ENCODE data around the gene NEDD4L. TPM values are rescaled to one million over a fixed set of nuclear protein-coding genes. Genes with fewer than 3 reads are reported as not detected.

Gene NEDD4L
- total RNA-seq, 1 donor from 2014 or later = 135 TPM

DNA sequence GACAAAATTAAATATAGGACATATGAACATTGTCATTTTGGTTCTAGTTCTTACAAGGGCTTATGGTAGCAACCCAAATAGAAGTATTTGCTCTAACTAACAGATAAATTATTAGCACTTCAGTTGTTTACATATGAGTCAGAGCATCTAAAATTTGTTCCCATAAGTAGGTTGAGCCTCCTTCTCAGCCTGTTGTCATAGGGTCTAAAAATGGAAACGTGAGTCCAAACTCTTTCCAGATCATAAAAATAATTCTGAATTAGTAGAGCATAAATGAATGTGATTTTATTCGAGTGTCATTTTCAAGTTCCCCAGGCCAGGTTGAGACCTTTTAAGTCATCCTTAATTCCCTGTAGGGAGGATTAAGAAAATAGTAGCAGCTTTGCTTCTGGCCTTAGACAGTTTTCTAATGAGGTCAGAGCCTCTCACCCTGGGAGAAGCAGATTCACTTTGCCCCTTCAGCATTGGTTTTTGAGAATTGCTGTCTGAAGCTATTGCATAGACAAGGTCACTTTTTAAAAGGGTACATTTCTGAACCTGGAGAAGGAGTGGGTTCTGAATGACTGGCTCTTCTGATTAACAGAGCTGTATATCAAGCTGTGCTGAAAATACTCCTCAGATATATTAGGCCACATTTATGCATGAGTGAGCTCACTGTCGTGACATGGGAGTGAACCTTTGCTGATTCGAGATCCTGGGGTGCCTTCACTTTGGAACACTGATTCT lies 164.3 kb downstream of the NEDD4L start:
- Mint-ChIP-seq H3K4me1 (peaks cover 33% of the 10 kb centered on the region), H3K27me3 (ENCODE audit: low read depth) (no peaks in the 10 kb centered on the region), H3K36me3 (no peaks in the 10 kb centered on the region), H3K9me3 (no peaks in the 10 kb centered on the region), H3K27ac (peak overlapping the region; percentile 23), H3K4me3 (no peak overlapping the region)
- no peak for DNase-seq (ENCODE audit: low spot score in 2 of 2, unreplicated experiment in 2 of 2)
- TF ChIP-seq, protein P1, sequence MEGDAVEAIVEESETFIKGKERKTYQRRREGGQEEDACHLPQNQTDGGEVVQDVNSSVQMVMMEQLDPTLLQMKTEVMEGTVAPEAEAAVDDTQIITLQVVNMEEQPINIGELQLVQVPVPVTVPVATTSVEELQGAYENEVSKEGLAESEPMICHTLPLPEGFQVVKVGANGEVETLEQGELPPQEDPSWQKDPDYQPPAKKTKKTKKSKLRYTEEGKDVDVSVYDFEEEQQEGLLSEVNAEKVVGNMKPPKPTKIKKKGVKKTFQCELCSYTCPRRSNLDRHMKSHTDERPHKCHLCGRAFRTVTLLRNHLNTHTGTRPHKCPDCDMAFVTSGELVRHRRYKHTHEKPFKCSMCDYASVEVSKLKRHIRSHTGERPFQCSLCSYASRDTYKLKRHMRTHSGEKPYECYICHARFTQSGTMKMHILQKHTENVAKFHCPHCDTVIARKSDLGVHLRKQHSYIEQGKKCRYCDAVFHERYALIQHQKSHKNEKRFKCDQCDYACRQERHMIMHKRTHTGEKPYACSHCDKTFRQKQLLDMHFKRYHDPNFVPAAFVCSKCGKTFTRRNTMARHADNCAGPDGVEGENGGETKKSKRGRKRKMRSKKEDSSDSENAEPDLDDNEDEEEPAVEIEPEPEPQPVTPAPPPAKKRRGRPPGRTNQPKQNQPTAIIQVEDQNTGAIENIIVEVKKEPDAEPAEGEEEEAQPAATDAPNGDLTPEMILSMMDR (IDR thresholded peaks at IDR 0.05; ENCODE audit: unreplicated experiment) = no peak

DNA sequence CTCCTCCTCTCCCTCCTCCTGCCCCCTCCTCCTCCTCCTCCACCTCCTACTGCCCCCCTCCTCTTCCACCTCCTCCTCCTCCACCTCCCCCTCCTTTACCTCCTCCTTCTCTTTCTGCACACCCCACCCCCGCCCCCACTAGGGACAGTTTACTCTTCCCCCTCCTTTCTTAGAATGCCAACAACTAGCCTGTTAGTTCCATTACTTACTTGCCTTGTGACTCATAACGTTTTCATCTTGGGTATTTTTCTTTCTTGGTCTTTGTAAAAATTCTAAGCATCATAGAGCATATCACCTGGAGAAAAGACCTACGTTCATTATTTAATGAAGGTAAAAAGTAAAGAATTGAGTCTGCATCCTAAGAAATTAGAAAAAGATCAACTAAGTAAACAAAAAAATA lies 165.3 kb downstream of the NEDD4L start:
- no peak overlapping the region for H3K4me3 Mint-ChIP-seq
- H3K9me3 Mint-ChIP-seq = no peaks in the 10 kb centered on the region
- H3K4me1 Mint-ChIP-seq = peaks cover 43% of the 10 kb centered on the region
- TF ChIP-seq, protein P1 (IDR thresholded peaks at IDR 0.05; ENCODE audit: unreplicated experiment) = no peak
- H3K36me3 Mint-ChIP-seq = no peaks in the 10 kb centered on the region
- H3K27me3 Mint-ChIP-seq (ENCODE audit: low read depth) = no peaks in the 10 kb centered on the region
- no peak for DNase-seq (ENCODE audit: low spot score in 2 of 2, unreplicated experiment in 2 of 2)
- peak overlapping the region; percentile 54 for H3K27ac Mint-ChIP-seq

DNA sequence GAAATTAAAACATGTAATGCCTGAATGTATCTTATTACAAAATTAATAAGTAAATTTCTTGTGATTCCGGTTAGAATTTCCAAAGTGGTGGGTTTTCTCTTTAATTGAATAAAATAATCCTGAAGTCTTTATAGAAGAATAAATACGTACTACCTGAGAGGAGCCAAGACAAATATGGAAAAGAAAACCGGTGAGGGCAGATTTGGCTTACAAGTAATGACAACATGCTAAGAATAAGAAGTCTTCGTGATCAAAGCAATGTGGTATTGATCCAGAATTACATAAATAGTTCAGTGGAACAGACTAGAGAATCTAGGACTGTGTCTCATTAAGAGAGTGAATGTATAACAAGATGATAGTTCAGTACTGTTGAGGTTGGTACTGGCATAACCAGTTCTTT lies 167.5 kb downstream of the NEDD4L start:
- Mint-ChIP-seq H3K27ac (peak overlapping the region; percentile 4), H3K4me1 (peaks cover 56% of the 10 kb centered on the region), H3K27me3 (ENCODE audit: low read depth) (no peaks in the 10 kb centered on the region), H3K36me3 (no peaks in the 10 kb centered on the region), H3K4me3 (no peak overlapping the region), H3K9me3 (no peaks in the 10 kb centered on the region)
- TF ChIP-seq, protein P1 (IDR thresholded peaks at IDR 0.05; ENCODE audit: unreplicated experiment) = no peak
- DNase-seq (ENCODE audit: low spot score in 2 of 2, unreplicated experiment in 2 of 2) = no peak

DNA sequence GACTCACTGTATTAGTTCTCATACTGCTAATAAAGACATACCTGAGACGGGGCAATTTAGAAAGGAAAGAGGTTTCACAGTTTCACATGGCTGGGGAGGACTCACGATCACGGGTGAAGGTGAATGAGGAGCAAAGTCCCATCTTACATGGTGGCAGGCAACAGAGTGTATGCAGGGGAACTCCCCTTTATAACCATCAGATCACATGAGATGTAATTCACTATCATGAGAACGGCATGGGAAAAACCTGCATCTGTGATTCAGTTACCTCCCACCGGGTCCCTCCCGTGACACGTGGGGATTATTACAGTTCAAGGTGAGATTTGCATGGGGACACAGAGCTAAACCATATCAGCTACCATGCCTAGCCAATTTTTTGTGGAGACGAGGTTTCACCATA lies 168.2 kb downstream of the NEDD4L start:
- Mint-ChIP-seq H3K36me3 (no peaks in the 10 kb centered on the region), H3K9me3 (no peaks in the 10 kb centered on the region), H3K4me1 (peaks cover 62% of the 10 kb centered on the region), H3K27ac (peak overlapping the region; percentile 4), H3K4me3 (no peak overlapping the region), H3K27me3 (ENCODE audit: low read depth) (no peaks in the 10 kb centered on the region)
- DNase-seq (ENCODE audit: low spot score in 2 of 2, unreplicated experiment in 2 of 2) = no peak
- TF ChIP-seq, protein P1 (IDR thresholded peaks at IDR 0.05; ENCODE audit: unreplicated experiment) = no peak

DNA sequence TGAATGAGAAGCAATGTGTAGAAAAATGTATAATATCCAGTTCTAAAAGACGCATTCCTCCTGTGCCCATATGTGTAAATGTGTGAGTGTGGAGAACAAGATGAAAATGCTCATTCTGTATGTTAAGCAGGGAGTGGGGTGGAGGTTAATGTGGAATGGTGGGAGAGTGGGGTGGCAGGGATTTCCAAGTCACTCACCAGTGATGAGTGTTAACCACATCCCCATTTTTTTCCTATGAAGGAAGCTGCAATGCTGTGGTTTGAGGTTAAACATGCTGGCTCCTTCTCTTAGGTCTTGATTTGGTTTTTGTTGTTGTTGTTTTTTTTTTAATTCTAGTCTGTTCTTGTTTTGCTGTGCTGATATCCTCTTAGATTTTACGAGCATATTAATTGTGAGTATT lies 169.4 kb downstream of the NEDD4L start:
- Mint-ChIP-seq H3K4me3 (no peak overlapping the region), H3K9me3 (no peaks in the 10 kb centered on the region), H3K27ac (peak overlapping the region; percentile 79), H3K36me3 (no peaks in the 10 kb centered on the region), H3K4me1 (peaks cover 59% of the 10 kb centered on the region), H3K27me3 (ENCODE audit: low read depth) (no peaks in the 10 kb centered on the region)
- TF ChIP-seq, protein P1 (IDR thresholded peaks at IDR 0.05; ENCODE audit: unreplicated experiment) = no peak
- DNase-seq (ENCODE audit: low spot score in 2 of 2, unreplicated experiment in 2 of 2) = no peak
